SK-N-SH treated with all-trans-retinoic acid at 6 μM for 48 hours (cell line): ENCODE results near the gene SMIM45.

Experiments
- ATAC-seq: fragments of 200-7000 bp; cut with Tn5 transposase; 3 replicates; pipeline ENCODE4 v1.9.1; 2020; ENCODE audit warnings: mild to moderate bottlenecking, moderate library complexity
- BACH2 ChIP-seq: fragments of 250-450 bp; sonication (Bioruptor Pico); IDR thresholded peaks from 2 replicates; pipeline ENCODE4 v1.9.0; 2021; ENCODE audit warnings: mild to moderate bottlenecking, borderline replicate concordance
- CREB5 ChIP-seq: fragments of 250-450 bp; sonication (Bioruptor Pico); IDR thresholded peaks from 2 replicates; pipeline ENCODE4 v1.5.1; 2020; ENCODE audit warnings: low read depth, mild to moderate bottlenecking, moderate library complexity
- CSDC2 ChIP-seq: fragments of 250-450 bp; sonication (Bioruptor Pico); IDR thresholded peaks from 2 replicates; pipeline ENCODE4 v1.5.0; 2020; ENCODE audit warnings: mild to moderate bottlenecking, moderate library complexity
- CSRNP3 ChIP-seq: fragments of 250-450 bp; sonication (Bioruptor Pico); IDR thresholded peaks from 2 replicates; pipeline ENCODE4 v1.5.1; 2021; ENCODE audit warnings: mild to moderate bottlenecking, moderate library complexity
- ESRRG ChIP-seq: fragments of 250-450 bp; sonication (Bioruptor Pico); IDR thresholded peaks from 2 replicates; pipeline ENCODE4 v1.6.1; 2021; ENCODE audit warnings: mild to moderate bottlenecking
- GLIS3 ChIP-seq: fragments of 250-450 bp; sonication (Bioruptor Pico); IDR thresholded peaks from 2 replicates; pipeline ENCODE4 v1.5.0; 2020; ENCODE audit warnings: mild to moderate bottlenecking, moderate library complexity
- ISL1 ChIP-seq: fragments of 250-450 bp; sonication (Bioruptor Pico); IDR thresholded peaks from 2 replicates; pipeline ENCODE4 v2.1.2; 2022; ENCODE audit warnings: mild to moderate bottlenecking, moderate library complexity
- OSR1 ChIP-seq: fragments of 250-450 bp; sonication (Bioruptor Pico); IDR thresholded peaks from 2 replicates; pipeline ENCODE4 v1.8.0; 2022; ENCODE audit warnings: moderate library complexity, mild to moderate bottlenecking, inconsistent platforms
- PATZ1 ChIP-seq: fragments of 250-450 bp; sonication (Bioruptor Pico); IDR thresholded peaks from 2 replicates; pipeline ENCODE4 v1.8.0; 2020; ENCODE audit warnings: mild to moderate bottlenecking, moderate library complexity, borderline replicate concordance
- PPARA ChIP-seq: fragments of 250-450 bp; sonication (Bioruptor Pico); IDR thresholded peaks from 2 replicates; pipeline ENCODE4 v1.5.0; 2020; ENCODE audit warnings: mild to moderate bottlenecking, borderline replicate concordance
- RARB ChIP-seq: fragments of 250-450 bp; sonication (Bioruptor Pico); IDR thresholded peaks from 2 replicates; pipeline ENCODE4 v1.8.0; 2021; ENCODE audit warnings: mild to moderate bottlenecking, moderate library complexity
- SNAI2 ChIP-seq: fragments of 250-450 bp; sonication (Bioruptor Pico); IDR thresholded peaks from 2 replicates; pipeline ENCODE4 v1.5.0; 2020; ENCODE audit warnings: mild to moderate bottlenecking, moderate library complexity
- TCF4 ChIP-seq: fragments of 250-450 bp; sonication (Bioruptor Pico); IDR thresholded peaks from 2 replicates; pipeline ENCODE4 v1.8.0; 2021; ENCODE audit warnings: mild to moderate bottlenecking, moderate library complexity, borderline replicate concordance
- TOX ChIP-seq: fragments of 250-450 bp; sonication (Bioruptor Pico); IDR thresholded peaks from 2 replicates; pipeline ENCODE4 v1.8.0; 2021; ENCODE audit warnings: mild to moderate bottlenecking, moderate library complexity, borderline replicate concordance
- TSHZ2 ChIP-seq: fragments of 250-450 bp; sonication (Bioruptor Pico); IDR thresholded peaks from 2 replicates; pipeline ENCODE4 v1.5.0; 2020; ENCODE audit warnings: mild to moderate bottlenecking, moderate library complexity
- ZFP3 ChIP-seq: fragments of 250-450 bp; sonication (Bioruptor Pico); IDR thresholded peaks from 2 replicates; pipeline ENCODE4 v1.5.0; 2020; ENCODE audit warnings: mild to moderate bottlenecking, moderate library complexity
- ZFP30 ChIP-seq: fragments of 450-650 bp; formaldehyde crosslinking; IDR thresholded peaks from 2 replicates; pipeline ENCODE4 v1.5.0; 2022; ENCODE audit warnings: mild to moderate bottlenecking, moderate library complexity
- ZNF565 ChIP-seq: fragments of 450-650 bp; formaldehyde crosslinking; conservative IDR thresholded peaks from 2 replicates; pipeline ENCODE4 v1.5.0; 2020; ENCODE audit warnings: low read depth, mild to moderate bottlenecking, moderate library complexity
- ZNF70 ChIP-seq: fragments of 450-650 bp; formaldehyde crosslinking; IDR thresholded peaks from 2 replicates; pipeline ENCODE4 v1.5.0; 2020; ENCODE audit warnings: mild to moderate bottlenecking, moderate library complexity
- ZNF8 ChIP-seq: fragments of 450-650 bp; formaldehyde crosslinking; IDR thresholded peaks from 2 replicates; pipeline ENCODE4 v1.5.0; 2020; ENCODE audit warnings: mild to moderate bottlenecking, moderate library complexity

Gene SMIM45

GRCh38 chr22:41949297-41949965 lies 2.5 kb upstream of the SMIM45 start:
- no peak for TF ChIP-seq PATZ1 (CRISPR knock-in tag)
- no peak for TF ChIP-seq BACH2
- no peak for TF ChIP-seq GLIS3 (CRISPR knock-in tag)
- no peak for TF ChIP-seq PPARA (CRISPR knock-in tag)
- TF ChIP-seq TOX (CRISPR knock-in tag), result no peak
- TF ChIP-seq ZFP3 (CRISPR knock-in tag), result no peak
- ATAC-seq, result no peak

- no peak for ATAC-seq
- TF ChIP-seq ZNF8 (no peak), ESRRG (CRISPR knock-in tag) (no peak), ISL1 (CRISPR knock-in tag) (no peak), TCF4 (CRISPR knock-in tag) (no peak), RARB (CRISPR knock-in tag) (no peak), ZFP30 (CRISPR knock-in tag) (no peak), CSDC2 (CRISPR knock-in tag) (no peak), PPARA (CRISPR knock-in tag) (no peak), CREB5 (CRISPR knock-in tag) (no peak), TOX (CRISPR knock-in tag) (no peak), OSR1 (no peak)
Observed at GRCh38 chr22:41952713-41953112, 763 bp downstream of the SMIM45 start.

GRCh38 chr22:41957941-41958556 lies 6.1 kb downstream of the SMIM45 start:
- TF ChIP-seq RARB (CRISPR knock-in tag) (no peak), ZNF565 (CRISPR knock-in tag) (no peak), ZNF8 (no peak), CSRNP3 (CRISPR knock-in tag) (no peak), ISL1 (CRISPR knock-in tag) (no peak), ESRRG (CRISPR knock-in tag) (no peak), GLIS3 (CRISPR knock-in tag) (no peak), OSR1 (no peak), TSHZ2 (CRISPR knock-in tag) (no peak), CSDC2 (CRISPR knock-in tag) (no peak), BACH2 (no peak), TOX (CRISPR knock-in tag) (no peak), PPARA (CRISPR knock-in tag) (no peak), PATZ1 (CRISPR knock-in tag) (no peak), ZNF70 (CRISPR knock-in tag) (no peak), SNAI2 (no peak)
- no peak for ATAC-seq
